Measurements from ENCODE around the gene TNRC6C.
"Not testable (repeated sequence)": the region's sequence is repeated elsewhere in the genome, so short reads cannot be mapped to it uniquely, and the experiment has no call there.

Gene TNRC6C

DNA sequence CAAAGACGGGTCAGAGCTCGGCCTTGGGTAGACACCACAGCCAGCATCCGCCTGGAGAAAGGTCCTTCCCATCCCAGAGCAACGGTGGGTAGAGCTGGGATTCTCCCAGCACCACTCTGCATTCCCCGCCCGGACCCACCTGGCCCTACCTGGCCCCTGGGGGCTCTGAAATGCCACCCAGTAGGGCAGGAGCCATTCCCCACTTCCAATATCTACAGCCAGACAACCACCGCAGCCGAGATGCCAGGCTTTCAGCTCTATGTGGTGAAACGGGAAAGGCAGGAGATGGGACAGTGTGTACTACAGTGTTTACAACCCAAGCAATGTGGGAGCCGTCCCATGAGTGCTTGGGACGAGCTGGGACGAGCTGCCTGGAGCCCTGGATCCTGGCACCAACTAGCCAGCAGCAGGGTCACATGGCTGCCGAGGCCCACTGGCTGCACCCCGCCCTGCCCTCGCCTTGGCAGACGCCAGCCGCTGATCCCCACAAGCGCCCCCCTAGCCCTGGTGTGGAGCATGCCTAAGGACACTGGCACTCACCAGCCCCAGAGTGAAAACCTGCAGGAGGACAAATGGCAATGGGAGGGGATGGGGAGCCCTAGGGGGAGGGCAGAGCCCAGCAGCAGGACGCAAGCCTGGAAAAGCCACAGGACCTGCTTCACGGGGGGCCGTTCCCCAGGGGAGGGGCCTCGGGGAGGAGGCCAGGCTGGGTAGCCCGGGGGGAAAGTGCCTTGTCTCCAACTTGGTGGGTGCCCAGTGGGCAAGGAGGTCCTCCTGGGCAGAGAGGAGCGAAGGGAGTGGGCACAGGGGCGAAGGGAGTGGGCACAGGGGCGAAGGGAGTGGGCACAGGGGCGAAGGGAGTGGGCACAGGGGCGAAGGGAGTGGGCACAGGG, 156.6 kb downstream of the TNRC6C start:
- TF ChIP-seq, protein P1, sequence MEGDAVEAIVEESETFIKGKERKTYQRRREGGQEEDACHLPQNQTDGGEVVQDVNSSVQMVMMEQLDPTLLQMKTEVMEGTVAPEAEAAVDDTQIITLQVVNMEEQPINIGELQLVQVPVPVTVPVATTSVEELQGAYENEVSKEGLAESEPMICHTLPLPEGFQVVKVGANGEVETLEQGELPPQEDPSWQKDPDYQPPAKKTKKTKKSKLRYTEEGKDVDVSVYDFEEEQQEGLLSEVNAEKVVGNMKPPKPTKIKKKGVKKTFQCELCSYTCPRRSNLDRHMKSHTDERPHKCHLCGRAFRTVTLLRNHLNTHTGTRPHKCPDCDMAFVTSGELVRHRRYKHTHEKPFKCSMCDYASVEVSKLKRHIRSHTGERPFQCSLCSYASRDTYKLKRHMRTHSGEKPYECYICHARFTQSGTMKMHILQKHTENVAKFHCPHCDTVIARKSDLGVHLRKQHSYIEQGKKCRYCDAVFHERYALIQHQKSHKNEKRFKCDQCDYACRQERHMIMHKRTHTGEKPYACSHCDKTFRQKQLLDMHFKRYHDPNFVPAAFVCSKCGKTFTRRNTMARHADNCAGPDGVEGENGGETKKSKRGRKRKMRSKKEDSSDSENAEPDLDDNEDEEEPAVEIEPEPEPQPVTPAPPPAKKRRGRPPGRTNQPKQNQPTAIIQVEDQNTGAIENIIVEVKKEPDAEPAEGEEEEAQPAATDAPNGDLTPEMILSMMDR (IDR thresholded peaks at IDR 0.05; ENCODE audit: insufficient read depth, low read depth, low read length, missing control alignments) = no peak
- no peak overlapping the region for H3K4me3 ChIP-seq (ENCODE audit: low read length)
- no peak for DNase-seq (ENCODE audit: low read depth)

DNA sequence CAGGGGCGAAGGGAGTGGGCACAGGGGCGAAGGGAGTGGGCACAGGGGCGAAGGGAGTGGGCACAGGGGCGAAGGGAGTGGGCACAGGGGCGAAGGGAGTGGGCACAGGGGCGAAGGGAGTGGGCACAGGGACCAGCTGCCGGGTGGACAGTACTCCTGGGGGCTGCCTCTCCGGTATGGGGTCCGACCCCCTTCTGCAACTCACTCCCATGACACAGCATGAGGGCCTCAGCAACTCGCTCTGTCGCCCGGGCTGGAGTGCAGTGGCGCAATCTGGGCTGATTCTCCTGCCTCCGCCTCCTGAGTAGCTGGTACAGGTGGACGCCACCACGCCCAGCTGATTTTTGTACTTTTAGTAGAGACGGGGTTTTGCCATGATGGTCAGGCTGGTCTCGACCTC, 157.3 kb downstream of the TNRC6C start:
- DNase-seq (ENCODE audit: low read depth); H3K4me3 ChIP-seq (ENCODE audit: low read length): not testable (repeated sequence)

DNA sequence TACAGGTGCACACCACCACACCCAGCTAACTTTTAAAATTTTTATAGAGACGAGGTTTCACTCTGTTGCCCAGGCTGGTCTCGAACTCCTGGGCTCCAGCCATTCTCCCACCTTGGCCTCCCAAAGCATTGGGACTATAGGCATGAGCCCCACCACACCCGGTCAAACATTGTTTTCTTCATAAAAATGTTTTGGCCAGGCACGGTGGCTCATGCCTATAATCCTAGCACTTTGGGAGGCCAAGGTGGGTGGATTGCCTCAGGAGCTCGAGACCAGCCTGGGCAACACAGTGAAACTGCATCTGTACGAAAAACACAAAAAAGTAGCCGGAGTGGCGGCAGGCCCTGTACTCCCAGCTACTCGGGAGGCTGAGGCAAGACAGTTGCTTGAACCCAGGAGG, 157.9 kb downstream of the TNRC6C start:
- H3K4me3 ChIP-seq (ENCODE audit: low read length) = no peak overlapping the region
- TF ChIP-seq, protein P1 (IDR thresholded peaks at IDR 0.05; ENCODE audit: insufficient read depth, low read depth, low read length, missing control alignments) = no peak
- no peak for DNase-seq (ENCODE audit: low read depth)

DNA sequence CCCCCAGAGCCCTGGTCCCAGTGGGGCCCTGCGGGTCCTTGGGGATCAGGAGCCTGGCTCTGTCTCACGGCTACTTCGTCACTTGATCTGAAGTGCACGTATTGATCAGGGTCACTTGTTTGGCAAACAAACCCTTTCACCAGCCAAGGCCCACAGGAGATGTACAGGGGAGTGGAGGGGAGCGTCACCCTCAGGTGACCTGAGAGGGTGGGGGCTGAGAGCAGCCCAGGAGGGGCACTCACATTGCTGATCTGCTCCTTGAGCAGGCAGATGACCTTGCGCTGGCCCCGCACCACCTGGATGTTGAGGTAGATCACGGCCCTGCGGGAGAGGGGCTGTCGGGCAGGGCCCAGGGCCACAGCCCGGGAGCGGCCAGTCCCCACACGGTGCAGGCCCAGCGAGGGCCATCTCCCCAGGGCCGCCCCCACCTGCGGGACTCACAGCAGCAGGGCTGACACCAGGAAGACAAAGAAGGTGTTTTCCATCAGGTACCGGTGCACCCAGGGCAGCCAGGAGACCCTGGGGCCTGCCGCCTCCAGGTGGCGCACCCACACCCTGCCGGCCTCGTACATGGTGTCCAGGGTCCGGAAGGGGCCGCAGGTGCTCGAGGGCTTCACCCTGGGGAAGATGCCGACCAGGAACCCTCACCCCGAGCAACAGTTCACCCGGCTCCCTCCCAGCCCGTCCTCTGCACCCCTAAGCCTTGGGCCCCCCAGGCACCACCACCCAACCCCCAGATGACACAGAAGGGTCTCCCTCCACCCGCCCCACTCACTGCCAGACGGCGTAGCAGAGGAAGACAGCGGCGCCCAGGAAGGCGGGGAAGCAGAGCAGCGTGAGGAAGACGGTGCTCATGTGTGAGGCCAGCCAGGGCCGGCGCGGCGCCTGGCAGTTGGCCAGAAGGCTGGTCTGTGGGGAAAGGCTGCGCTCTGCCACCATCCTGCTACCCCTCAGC, 158.8 kb downstream of the TNRC6C start:
- TF ChIP-seq, protein P1 (IDR thresholded peaks at IDR 0.05; ENCODE audit: insufficient read depth, low read depth, low read length, missing control alignments) = peak; percentile 55
- DNase-seq (ENCODE audit: low read depth) = peak; percentile 26
- H3K4me3 ChIP-seq (ENCODE audit: low read length) = no peak overlapping the region

DNA sequence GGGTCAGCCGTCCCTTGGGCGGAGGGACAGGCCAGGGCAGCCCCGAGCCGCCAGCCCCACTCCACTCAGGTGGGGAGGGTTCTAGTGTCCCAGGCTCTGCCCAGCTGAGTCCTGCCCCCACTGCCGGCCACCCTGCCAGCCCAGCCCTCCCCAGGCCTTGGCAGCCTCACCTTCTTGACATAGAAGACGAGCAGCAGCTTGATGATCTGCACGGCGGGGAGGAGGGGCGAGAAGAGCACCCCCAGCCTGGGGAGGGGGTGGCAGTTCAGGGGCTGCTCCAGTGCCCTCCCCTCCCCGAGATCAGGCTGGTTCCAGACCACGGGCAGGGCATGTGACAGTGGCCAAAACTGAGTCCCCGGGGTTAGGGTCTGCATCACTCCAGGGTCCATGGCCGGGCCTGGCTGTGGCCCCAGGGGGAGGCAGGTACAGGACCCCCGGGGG, 160.3 kb downstream of the TNRC6C start:
- no peak for DNase-seq (ENCODE audit: low read depth)
- TF ChIP-seq, protein P1 (IDR thresholded peaks at IDR 0.05; ENCODE audit: insufficient read depth, low read depth, low read length, missing control alignments) = no peak
- no peak overlapping the region for H3K4me3 ChIP-seq (ENCODE audit: low read length)

DNA sequence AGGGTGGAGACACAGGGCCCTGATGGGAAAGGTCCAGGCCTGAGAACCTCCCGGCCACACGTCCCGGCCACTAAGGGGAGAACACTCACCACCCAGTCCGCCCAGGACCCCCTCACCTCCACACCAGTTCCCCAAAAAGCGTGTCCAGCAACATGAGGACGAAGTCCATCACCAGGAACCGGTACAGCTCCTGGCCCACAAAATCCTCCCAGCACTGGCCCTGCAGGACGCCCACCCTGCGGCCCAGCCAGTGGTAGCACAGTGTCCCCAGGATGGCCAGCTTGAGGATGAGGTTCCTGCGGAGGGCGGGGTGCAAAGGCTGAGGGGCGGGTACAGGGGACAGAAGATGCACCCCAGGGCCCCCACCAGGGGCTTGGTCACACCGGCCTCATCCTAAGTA, 162.0 kb downstream of the TNRC6C start:
- TF ChIP-seq, protein P1 (IDR thresholded peaks at IDR 0.05; ENCODE audit: insufficient read depth, low read depth, low read length, missing control alignments) = no peak
- no peak overlapping the region for H3K4me3 ChIP-seq (ENCODE audit: low read length)
- DNase-seq (ENCODE audit: low read depth) = no peak
